GM12865 (cell line): Measurements from ENCODE around the gene PKDREJ.

Experiments
- DNase-seq: peaks from one replicate; pipeline ENCODE4 v3.0.0; 2010; ENCODE audit warnings: low read depth
- H3K4me3 ChIP-seq: 2 replicates; pipeline ENCODE4 v1.5.1; 2011; ENCODE audit warnings: mild to moderate bottlenecking, low read depth, low read length, control low read depth
- TF ChIP-seq, protein P1 (sequence below): IDR thresholded peaks from 2 replicates; pipeline ENCODE4 v1.5.1; 2011; ENCODE audit warnings: low read length, control low read depth, low read depth, inconsistent platforms; ENCODE audit not compliant: insufficient read depth; ENCODE audit errors: missing control alignments

The PKDREJ gene

DNA sequence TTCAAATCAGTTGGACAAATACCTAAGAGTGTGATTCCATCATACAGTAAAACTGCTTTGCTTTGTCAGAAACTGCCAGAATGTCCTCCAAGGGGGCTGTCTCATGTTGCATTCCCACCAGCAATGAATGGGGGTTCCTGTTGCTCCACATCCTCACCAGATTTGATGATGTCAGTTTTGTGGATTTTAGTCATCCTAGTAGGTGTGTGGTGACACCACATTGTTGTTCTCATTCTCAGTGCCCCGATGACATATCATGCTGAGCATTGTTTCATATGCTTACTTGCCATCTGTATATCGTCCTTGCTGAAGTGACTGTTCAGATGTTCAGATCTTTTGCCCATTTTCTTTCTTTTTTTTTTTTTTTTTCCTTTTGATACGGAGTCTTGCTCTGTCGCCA is 50.1 kb downstream of the PKDREJ start:
- no peak overlapping the region for H3K4me3 ChIP-seq
- DNase-seq, result no peak
- TF ChIP-seq, protein P1, sequence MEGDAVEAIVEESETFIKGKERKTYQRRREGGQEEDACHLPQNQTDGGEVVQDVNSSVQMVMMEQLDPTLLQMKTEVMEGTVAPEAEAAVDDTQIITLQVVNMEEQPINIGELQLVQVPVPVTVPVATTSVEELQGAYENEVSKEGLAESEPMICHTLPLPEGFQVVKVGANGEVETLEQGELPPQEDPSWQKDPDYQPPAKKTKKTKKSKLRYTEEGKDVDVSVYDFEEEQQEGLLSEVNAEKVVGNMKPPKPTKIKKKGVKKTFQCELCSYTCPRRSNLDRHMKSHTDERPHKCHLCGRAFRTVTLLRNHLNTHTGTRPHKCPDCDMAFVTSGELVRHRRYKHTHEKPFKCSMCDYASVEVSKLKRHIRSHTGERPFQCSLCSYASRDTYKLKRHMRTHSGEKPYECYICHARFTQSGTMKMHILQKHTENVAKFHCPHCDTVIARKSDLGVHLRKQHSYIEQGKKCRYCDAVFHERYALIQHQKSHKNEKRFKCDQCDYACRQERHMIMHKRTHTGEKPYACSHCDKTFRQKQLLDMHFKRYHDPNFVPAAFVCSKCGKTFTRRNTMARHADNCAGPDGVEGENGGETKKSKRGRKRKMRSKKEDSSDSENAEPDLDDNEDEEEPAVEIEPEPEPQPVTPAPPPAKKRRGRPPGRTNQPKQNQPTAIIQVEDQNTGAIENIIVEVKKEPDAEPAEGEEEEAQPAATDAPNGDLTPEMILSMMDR, result no peak

- no peak overlapping the region for H3K4me3 ChIP-seq
- TF ChIP-seq, protein P1, result no peak
- DNase-seq, result no peak
Observed at GRCh38 chr22:46212195-46212594, 50.9 kb downstream of the PKDREJ start.

- TF ChIP-seq, protein P1, result no peak
- no peak overlapping the region for H3K4me3 ChIP-seq
- no peak for DNase-seq
Observed at GRCh38 chr22:46209262-46209661, 53.9 kb downstream of the PKDREJ start.
